LHCN-M2 (cell line): ENCODE data around the gene SEC16A. TPM values are rescaled to one million over a fixed set of nuclear protein-coding genes. Genes with fewer than 3 reads are reported as not detected.
"Not testable (repeated sequence)": the region's sequence is repeated elsewhere in the genome, so short reads cannot be mapped to it uniquely, and the experiment has no call there.

Experiments
- DNase-seq: peaks from one replicate; pipeline ENCODE4 v3.0.0-alpha.2; 2012; ENCODE audit warnings: low read depth
- total RNA-seq: library from RNA; depleted of rRNA; stranded (reverse); fragments of >200 nt; gene quantifications from 2 replicates; pipeline ENCODE4 v1.2.3, GENCODE V29; 2014

The SEC16A gene
- total RNA-seq, 1 experiment from 2014 or later, result 28.9 TPM

DNA sequence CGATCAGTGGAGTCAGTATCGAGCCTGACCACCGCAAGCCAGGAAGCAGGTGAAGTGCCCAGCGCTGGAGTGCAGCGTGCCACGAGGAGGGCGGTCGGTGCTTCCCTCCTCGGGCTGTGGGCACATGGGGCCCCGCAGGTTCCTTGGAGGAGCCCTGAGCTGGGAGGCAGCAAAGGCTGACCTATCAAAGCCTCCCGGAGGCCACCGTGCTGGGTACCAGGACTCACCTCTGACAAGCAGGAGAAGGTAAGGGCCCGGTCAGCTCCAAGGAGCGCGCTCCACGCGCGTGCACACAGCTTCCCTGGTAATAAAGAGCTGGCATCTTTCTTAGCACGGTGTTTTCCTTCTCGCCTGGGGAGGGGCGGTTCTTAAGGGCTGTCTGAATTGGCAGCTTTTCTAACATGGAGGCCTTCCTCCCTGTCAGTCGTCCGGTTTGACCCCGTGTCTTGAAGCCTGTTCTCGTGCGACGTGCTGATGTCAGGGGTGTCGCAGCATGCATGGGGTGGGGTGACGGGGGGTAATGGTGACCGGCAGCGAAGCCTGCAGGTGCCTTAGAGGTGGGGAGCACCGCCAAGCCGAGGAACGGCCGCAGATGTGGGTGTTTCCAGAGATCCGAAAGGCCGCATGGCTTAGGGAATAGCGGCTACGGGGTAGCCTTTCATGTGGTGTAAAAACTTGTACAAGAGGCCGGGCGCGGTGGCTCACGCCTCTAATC, 59.3 kb downstream of the SEC16A start:
- DNase-seq, result no peak

DNA sequence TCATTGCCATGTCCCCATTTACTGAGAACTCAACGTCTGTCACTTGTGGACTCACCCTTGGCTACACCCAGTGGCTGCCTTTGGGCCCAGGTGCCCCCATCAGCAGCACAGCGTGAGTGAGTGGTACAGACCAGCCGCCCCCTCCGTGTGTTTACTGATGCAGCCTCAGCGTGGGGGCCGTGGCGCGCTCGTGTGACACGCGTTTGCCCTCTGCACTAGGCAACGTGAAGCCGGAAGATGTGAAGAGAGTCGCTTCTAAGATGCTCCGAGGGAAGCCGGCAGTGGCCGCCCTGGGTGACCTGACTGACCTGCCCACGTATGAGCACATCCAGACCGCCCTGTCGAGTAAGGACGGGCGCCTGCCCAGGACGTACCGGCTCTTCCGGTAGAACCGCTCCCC, 60.0 kb downstream of the SEC16A start:
- DNase-seq, result no peak

DNA sequence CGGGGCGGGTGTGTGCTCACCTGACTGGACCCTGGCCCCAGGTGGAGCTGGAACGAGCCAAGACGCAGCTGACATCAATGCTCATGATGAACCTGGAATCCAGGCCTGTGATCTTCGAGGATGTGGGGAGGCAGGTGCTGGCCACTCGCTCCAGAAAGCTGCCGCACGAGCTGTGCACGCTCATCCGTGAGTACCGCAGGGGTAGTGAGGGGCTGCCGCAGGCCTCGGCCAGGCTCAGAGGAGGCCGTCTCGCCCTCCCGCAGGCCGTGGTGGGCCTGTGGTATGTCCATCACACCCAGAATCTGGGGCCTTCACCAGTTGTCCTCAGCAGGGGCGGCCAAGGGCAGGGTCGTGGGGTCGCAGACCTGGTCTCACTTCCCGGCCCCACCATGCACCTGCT, 61.0 kb downstream of the SEC16A start:
- no peak for DNase-seq

DNA sequence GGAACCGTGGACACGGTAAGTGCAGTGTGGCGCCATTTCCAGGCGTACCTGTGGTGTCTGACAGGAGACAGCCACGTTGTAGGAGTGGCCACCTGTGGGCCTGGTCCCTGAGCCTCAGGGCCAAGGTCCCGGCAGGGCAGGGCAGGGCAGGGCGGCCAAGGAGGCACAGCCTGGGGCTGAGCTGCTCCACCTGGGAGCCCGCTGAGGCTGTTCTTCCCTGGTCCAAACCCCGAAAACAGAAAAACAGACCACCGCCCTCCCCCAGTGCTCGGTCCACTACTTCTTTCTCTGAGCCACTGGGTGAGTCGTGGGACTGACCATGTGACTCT, 63.8 kb downstream of the SEC16A start:
- no peak for DNase-seq

DNA sequence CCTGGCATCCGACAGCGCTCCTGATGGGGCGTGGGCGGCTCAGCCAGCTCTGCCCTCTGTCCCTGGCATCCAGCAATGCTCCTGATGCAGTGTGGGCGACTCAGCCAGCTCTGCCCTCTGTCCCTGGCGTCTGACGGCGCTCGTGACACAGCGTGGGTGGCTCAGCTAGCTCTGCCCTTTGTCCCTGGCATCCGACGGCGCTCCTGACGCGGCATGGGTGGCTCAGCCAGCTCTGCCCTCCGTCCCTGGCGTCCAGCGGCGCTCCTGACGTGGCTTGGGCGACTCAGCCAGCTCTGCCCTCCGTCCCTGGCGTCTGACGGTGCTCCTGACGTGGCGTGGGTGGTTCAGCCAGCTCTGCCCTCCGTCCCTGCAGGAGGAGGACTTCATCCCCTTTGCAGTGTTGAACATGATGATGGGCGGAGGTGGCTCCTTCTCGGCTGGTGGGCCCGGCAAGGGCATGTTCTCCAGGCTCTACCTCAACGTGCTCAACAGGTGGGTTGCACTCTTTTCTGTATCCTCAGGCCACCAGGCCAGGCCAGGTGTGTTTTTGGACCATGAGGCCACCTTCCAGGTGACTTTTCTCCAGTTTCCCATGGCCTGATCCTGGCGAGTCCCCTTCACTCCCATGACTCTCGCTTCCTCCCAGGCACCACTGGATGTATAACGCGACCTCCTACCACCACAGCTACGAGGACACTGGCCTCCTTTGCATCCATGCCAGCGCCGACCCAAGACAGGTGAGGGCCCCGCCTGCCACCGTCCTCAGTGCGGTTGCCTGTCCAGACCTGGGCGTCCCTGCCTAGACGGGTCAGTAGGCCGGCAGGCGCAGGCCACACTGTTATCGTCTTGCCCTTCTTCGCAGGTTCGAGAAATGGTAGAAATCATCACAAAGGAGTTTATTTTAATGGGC, 64.4 kb downstream of the SEC16A start:
- DNase-seq, result no peak

DNA sequence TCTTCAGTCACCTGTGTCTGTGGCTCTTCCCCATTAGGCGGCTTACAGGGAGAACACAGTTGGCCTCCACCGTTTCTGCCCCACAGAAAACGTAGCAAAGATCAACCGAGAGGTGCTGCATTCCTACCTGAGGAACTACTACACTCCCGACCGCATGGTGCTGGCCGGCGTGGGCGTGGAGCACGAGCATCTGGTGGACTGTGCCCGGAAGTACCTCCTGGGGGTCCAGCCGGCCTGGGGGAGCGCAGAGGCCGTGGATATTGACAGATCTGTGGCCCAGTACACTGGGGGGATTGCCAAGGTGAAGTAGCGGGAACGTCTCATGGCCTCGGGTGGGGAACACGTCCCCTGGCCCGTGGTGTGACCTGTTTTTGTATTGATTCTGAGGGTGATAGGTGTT, 65.9 kb downstream of the SEC16A start:
- no peak for DNase-seq

DNA sequence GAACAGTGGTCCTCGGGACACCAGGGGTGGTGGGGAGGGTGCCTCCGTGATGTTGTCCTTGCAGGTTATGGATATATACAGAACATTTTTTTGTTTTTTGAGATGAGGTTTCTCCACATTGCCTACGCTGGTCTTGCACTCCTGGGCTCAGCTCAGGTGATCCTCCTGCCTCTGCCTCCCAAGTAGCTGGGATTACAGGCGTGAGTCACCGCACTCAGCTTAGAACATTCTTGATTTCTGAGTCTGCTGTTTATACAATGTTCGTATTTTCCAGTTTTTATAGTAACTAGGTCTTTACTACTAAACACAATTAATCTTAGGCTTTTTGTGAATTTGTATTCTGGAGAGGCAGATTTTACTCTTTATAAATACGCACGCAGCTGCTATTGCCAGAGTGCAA, 66.4 kb downstream of the SEC16A start:
- DNase-seq, result no peak

DNA sequence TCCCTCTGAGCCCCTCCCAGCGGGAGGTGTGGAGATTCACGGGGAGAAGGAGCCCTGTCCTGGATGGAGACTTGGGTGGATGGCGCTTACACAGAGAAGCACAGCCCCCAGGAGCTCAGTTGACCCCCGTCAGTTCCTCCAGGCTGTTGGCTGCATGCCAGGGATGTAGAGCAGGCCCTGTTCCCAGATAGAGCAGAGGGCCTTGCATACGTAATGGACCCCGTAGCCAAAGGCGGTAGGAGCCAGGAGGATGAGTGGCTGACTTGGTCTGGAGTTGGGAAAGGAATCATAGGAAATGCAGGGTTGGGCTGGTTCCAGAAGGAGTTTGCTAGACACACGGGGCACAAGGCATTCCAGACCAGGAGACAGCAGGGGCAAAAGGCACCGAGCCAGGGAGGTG, 69.9 kb downstream of the SEC16A start:
- DNase-seq, result no peak

DNA sequence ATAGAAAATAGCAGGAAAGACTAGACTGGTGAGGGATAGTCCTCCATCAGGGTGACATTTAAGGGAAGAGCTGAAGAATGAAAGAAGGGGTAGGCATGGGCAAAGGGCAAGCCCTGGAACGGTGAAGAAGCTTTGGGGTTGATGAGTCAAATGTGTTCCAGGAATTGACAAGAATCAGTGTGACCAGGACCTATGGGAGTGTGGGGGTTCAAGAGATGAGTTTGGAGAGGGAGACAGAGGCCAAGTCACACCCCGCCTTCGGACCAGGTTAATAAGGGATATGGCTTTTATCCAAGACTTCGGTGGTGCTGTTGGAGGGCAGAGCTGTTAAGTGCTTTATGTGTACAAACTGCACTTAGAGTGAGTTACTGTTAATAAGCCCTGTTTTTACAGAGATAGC, 71.5 kb downstream of the SEC16A start:
- DNase-seq, result no peak

DNA sequence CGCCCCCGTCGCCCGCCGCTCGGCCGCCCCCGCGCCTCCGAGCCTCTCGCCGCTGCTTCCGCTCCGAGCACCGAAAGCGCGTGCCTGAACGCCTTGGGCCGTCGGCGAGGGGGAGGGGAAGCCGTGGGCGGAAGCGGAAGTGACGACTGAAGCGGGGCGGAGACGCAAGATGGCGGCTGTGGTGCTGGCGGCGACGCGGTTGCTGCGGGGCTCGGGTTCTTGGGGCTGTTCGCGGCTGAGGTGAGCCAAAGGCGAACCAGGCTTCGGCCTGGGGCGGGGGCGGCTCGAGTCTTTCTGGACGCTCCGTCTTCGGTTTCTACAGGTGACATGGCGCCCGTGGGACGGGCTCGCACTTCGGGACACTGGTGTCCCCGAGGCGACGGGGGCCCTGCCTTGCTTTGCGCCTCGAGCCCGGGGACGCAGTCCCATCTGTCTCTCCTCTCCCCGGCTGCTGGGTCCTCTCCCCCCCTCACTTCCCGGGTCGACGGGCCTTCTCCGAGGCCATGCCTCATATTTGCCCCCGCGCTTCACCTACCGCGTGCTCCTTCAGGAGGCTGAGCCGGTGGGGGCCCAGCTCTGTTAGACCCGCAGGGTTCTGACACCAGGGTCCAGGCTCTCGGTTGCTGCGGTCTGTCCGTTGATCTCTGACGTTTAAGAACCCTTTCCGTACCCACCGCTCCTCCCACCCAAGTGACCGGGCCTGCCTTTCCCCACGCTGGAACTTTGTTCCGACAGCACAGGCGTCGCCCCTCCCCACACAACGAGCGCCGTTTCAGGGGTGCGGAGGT, 72.1 kb downstream of the SEC16A start, which contains the start of the genes ENTR1 and PMPCA:
ENTR1 (minus strand) TSS at position 115 of the 788 bp plus-strand sequence. CDS start 217 bp downstream, outside the sequence.
PMPCA (plus strand) TSS at position 159 of the 788 bp plus-strand sequence; CDS start at position 170, 11 bp downstream.
- DNase-seq, result peak; percentile 79

DNA sequence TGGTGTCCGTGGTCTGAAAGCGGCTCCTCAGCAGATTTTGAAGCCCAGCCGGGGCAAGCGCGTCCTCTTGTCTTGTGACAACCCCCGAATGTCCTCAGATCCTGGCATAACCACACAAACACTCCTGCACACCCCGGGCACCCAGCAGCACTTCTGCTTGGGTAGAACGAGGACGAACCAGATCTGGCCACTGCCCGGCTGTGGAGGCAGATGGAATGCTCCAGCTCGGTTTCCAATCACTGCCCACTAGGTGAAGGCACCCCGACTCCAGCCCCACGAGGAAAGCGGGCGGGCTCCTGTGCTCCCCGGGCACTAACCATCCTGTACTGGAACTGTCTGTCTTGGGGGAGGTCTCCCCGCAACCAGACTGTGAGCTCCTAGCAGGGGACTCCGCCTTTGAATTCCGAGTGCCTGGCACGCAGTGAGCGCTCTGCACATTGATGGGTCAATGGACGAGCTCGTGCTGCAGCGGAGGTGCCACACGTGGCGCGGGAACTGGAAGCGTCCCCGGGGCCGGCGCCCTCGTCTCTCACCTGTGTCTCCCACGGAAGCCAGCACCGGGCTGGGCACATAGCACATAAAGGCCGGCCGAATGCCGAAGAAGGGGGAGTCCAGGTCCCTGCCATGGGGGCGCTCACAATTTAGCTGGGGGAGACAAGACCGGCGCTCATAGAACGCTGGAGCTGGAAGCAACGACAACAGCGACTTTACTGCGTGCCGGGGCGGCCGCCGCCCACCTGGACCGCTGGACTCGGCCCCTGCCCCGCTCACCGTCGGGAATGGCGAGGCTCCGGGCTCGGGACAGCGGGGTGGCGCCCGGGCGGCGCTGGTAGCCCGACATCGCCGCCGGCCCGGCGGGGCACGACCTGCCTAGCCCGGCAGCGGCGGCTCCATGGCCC, 73.0 kb downstream of the SEC16A start:
- DNase-seq, result peak; percentile 34

DNA sequence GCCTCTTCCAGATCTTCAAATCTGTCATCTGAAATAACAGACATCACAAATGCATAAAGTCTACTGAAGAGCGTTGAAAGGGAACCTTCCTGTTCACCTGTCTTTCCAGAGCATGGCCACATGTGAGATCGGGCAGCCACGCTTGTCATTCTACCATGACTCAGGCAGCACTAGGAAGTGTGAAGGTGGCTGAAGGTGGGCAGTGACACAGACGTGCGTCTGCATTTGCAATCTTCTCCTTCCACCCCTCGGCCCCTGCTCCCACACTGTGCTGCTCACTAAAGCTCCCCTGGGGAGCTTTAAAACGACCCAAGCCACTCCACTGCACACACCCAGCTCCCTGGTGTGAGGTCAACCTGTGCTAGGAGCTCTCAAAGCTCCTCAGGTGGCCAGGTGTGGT, 74.9 kb downstream of the SEC16A start:
- no peak for DNase-seq

DNA sequence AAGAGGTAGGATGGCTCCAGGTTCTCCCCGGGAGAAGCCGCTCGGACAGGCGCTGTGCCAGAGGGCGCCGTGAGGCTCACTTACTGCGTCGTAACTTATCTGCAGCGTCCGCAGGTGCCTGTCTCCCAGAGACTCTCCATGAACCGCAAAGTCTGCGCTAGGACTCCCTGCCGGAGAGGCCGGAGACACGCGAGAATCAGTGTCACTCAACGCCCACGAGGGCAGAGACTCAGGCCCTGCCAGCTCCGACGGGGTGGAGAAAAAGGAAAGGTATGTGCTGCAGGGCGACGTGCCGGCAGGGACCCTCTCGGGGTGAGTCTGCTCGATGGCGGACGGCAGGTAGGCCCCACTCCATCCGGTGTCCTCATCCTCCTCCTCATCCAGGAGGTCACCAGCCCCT, 75.8 kb downstream of the SEC16A start:
- DNase-seq, result not testable (repeated sequence)

DNA sequence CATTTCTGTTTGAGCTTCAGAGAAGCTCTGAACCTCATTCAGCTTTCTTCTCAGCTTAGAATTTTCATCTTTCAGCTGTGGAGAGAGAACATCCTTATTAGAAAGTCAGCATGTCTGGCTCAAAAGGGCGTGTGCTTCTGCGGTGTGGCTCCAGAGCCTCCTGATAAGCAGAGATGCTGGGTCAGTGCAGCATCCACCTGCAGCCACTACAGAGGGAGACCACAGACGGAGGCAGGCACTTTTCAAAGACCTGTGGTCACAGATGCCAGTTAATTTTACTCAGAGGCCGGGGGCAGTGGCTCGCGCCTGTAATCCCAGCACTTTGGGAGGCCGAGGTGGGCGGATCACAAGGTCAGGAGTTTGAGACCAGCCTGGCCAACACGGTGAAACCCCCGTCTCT, 76.9 kb downstream of the SEC16A start:
- not testable (repeated sequence) for DNase-seq

DNA sequence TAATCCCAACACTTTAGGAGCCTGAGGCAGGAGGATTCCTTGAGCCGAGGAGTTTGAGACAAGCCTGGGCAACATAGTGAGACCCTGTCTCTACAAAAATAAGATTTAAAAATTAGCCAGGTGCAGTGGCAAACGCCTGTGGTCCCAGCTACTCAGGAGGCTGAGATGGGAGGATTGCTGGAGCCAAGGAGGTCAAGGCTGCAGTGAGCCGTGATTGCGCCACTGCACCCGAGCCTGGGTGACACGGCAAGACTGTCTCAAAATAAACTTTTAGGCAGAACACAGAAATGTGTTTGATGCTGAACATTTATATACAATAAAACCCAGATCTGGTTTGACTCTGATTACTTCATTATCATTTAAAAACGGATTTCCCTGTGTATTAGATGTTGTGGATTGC, 77.4 kb downstream of the SEC16A start:
- DNase-seq, result no peak

DNA sequence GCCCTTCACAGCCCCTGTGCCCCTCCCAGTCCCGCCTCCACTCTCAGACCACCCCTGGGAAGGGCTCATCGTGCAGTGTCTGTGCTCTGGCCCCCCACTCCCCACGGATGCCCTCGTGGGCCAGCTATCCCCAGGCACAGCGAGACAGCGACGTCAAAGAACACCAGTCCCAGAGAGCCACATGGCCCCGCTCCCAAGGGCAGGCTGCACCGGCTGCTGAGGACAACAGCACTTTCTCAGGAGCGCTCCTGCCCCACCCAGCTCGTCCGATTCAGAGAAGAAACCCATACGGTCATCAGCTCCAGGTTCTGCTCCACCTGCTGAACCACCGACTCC, 78.1 kb downstream of the SEC16A start:
- DNase-seq, result no peak

DNA sequence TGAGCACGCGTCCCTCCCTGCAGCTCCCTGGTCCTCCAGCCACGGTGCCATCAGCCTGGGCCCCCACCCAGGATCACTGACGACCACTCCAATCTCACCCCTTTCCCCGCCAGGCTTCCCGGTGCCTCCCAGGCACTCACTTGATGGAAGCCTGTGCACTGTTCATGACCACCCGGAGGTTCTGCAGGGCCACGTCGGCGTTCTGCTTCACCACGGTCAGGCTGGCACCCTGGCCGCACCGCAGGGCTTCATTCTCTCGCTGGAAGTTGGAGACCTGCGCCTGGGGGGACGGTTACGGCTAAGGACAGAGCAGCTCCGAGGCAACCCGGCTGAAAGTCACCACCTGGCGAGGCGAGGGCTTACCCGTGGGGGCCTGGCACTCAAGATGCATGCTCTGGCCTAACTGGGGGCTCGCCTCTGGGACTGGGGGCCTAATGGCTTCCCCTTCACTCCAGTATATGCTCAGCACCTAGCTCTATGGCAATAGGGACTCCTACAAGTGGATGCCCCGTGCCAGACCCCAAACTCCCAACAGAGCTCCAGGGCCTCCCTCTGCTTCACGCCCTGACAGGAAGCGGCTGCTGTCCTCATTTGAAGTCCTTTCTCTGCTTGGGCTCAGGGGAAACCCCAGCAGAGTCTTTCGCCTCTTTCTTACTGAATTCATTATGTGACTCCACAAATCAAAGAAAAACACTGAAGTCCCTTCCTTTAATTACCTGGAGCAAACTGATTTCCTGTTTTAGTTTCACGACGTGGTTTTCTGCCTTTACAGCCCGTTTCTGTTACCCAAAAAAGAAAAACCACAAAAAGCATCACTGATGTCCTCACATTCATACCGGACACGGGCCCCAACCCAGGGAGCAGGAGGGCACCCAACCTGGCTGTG, 78.7 kb downstream of the SEC16A start:
- no peak for DNase-seq

DNA sequence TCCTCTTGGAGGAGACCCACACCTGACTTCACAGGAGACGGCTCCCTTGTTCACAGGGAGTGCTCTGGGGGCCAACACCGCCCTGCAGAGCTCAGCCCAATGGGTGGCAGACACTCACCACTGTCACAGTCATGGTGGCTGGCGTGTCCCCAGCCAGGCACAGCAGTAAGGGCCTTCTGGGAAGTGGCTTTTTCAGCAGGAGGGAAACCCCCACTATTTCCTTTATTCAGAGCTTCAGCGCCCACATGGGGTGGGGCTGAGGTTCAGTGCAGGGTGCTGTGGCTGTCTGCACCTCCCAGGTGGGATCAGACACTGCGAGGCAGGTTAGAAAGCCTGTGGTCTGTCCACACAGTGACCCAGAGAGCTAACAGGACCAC, 79.3 kb downstream of the SEC16A start:
- DNase-seq, result no peak

DNA sequence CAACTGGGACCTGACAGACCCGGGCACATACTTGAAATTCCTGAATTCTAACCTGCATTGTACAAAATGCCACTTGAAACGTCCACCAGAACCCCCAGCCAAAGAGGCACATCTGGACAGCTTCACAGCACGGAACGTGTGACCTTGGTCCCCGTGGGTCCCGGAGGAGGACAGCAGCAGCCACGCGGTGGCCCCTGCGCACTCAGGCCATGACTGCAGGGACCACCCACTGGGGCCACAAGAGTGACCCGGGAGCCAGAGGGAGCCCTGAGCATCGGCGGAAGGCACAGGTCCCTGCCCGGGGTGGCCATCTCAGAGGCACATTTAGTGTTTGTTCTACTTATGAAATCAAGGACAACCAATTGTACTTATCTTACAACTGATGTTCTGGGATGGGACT, 80.8 kb downstream of the SEC16A start:
- no peak for DNase-seq
